HG03196 (cell line): ENCODE results near the gene LDB3.

Source experiments
- ATAC-seq: cut with Tn5 transposase; IDR thresholded peaks from one replicate; pipeline ENCODE4 v1.9.1; 2021; ENCODE audit not compliant: unreplicated experiment

Gene LDB3

GRCh38 chr10:86663576-86664339 lies 4.6 kb upstream of the LDB3 start:
- ATAC-seq: no peak

GRCh38 chr10:86664341-86665217 lies 3.7 kb upstream of the LDB3 start:
- ATAC-seq: no peak

- ATAC-seq: no peak
These were observed 3.1 kb upstream of the LDB3 start for GRCh38 chr10:86665218-86665607.

GRCh38 chr10:86665868-86666267 lies 2.4 kb upstream of the LDB3 start:
- no peak for ATAC-seq

GRCh38 chr10:86666538-86666937 lies 1.8 kb upstream of the LDB3 start:
- no peak for ATAC-seq

- no peak for ATAC-seq
These were observed 710 bp upstream of the LDB3 start for GRCh38 chr10:86667421-86668181.

GRCh38 chr10:86670290-86670811 lies 2.0 kb downstream of the LDB3 start:
- no peak for ATAC-seq

- ATAC-seq: no peak
These were observed 2.6 kb downstream of the LDB3 start for GRCh38 chr10:86670876-86671275.

GRCh38 chr10:86671419-86671818 lies 3.1 kb downstream of the LDB3 start:
- no peak for ATAC-seq

GRCh38 chr10:86671985-86672710 lies 3.8 kb downstream of the LDB3 start:
- no peak for ATAC-seq

- no peak for ATAC-seq
These were observed 5.0 kb downstream of the LDB3 start for GRCh38 chr10:86673216-86673826.

GRCh38 chr10:86673827-86674581 lies 5.7 kb downstream of the LDB3 start:
- ATAC-seq: no peak

- no peak for ATAC-seq
These were observed 6.6 kb downstream of the LDB3 start for GRCh38 chr10:86674912-86675311.

- ATAC-seq: no peak
These were observed 9.1 kb downstream of the LDB3 start for GRCh38 chr10:86677374-86677773.

GRCh38 chr10:86678999-86679792 lies 10.9 kb downstream of the LDB3 start:
- no peak for ATAC-seq

GRCh38 chr10:86681047-86681446 lies 12.7 kb downstream of the LDB3 start:
- ATAC-seq: no peak

- ATAC-seq: no peak
These were observed 13.5 kb downstream of the LDB3 start for GRCh38 chr10:86681722-86682386.

- ATAC-seq: no peak
These were observed 14.4 kb downstream of the LDB3 start for GRCh38 chr10:86682675-86683074.
